GM12878 (cell line): ENCODE data around the gene PLEKHA7. TPM values are rescaled to one million over a fixed set of nuclear protein-coding genes. Genes with fewer than 3 reads are reported as not detected.

ENCODE experiments used
- ATAC-seq: fragments of 200-7000 bp; cut with Tn5 transposase; 3 replicates; pipeline ENCODE4 v1.9.1; 2020; ENCODE audit warnings: mild to moderate bottlenecking, moderate library complexity
- BruUV-seq: library from RNA; stranded (reverse); fragments of 400-500 nt; replicated peaks from 2 replicates; lab custom pipeline; 2021; lab: Mats Ljungman, UMichigan
- CTCF ChIA-PET: fragments of 300-600 bp; sonication (Branson Sonifier 250); formaldehyde crosslinking; extraction: SDS; loops from one replicate; lab custom pipeline; 2021; ENCODE audit warnings: inconsistent platforms; lab: Yijun Ruan, JAX
- POLR2A ChIA-PET: fragments of 350-600 bp; formaldehyde crosslinking; extraction: SDS; loops from one replicate; lab custom pipeline; 2021; ENCODE audit warnings: inconsistent platforms; lab: Charles Lee
- RAD21 ChIA-PET: fragments of 300-600 bp; sonication (Branson Sonifier 250); formaldehyde crosslinking; loops from one replicate; lab custom pipeline; 2023; ENCODE audit warnings: antibody characterized with exemption; ENCODE audit not compliant: unreplicated experiment; lab: Charles Lee
- SMC1A ChIA-PET: fragments of 300-600 bp; sonication (Branson Sonifier 250); formaldehyde crosslinking; loops from one replicate; lab custom pipeline; 2023; ENCODE audit not compliant: unreplicated experiment, uncharacterized antibody; lab: Charles Lee
- DNase-seq: peaks from one replicate; pipeline ENCODE4 v3.0.0-alpha.2; 2011; ENCODE audit warnings: low read depth, low spot score
- FAIRE-seq: peaks from 3 replicates; lab custom pipeline; 2011; peaks lifted over from hg19 to GRCh38; lab: Jason Lieb, UNC
- H2AFZ ChIP-seq: 2 replicates; pipeline ENCODE4 v1.6.0; 2011; ENCODE audit warnings: low read depth, low read length, control low read depth; ENCODE audit not compliant: control insufficient read depth
- H3K27ac ChIP-seq: 2 replicates; pipeline ENCODE4 v1.5.1; 2011; ENCODE audit warnings: control low read depth; ENCODE audit not compliant: control insufficient read depth, insufficient read depth
- H3K27me3 ChIP-seq, 2 experiments: replicated peaks in 1 of 2; 2 replicates each; pipeline versions ENCODE4 v1.6.0 to v1.6.1; 2011; ENCODE audit warnings: low read length in 1 of 2; ENCODE audit not compliant: control insufficient read depth in 2 of 2, insufficient read depth in 2 of 2
- H3K36me3 ChIP-seq, 2 experiments: 2 replicates each; pipeline ENCODE4 v1.5.1; 2011; ENCODE audit warnings: low read length in 1 of 2; ENCODE audit not compliant: control insufficient read depth in 2 of 2, insufficient read depth in 2 of 2
- H3K4me1 ChIP-seq: 2 replicates; pipeline ENCODE4 v1.6.1; 2011; ENCODE audit warnings: mild to moderate bottlenecking, low read length, moderate library complexity, mixed read lengths; ENCODE audit not compliant: control insufficient read depth, insufficient read depth
- H3K4me2 ChIP-seq: 2 replicates; pipeline ENCODE4 v1.6.0; 2011; ENCODE audit warnings: control low read depth; ENCODE audit not compliant: control insufficient read depth, insufficient read depth
- H3K4me3 ChIP-seq: fragments of 200-600 bp; sonication (generic); 2 replicates; pipeline ENCODE4 v1.5.1; 2016
- H3K79me2 ChIP-seq: 2 replicates; pipeline ENCODE4 v1.6.0; 2011; ENCODE audit warnings: low read length; ENCODE audit not compliant: control insufficient read depth, insufficient read depth
- H3K9ac ChIP-seq: 2 replicates; pipeline ENCODE4 v1.8.0; 2011; ENCODE audit warnings: low read length, control low read depth, mixed read lengths; ENCODE audit not compliant: control insufficient read depth, insufficient read depth
- H3K9me3 ChIP-seq: replicated peaks from 3 replicates; pipeline ENCODE4 v1.5.1; 2011; ENCODE audit warnings: mild to moderate bottlenecking, low read length; ENCODE audit not compliant: control insufficient read depth, insufficient read depth
- H4K20me1 ChIP-seq: 2 replicates; pipeline ENCODE4 v1.6.0; 2011; ENCODE audit not compliant: control insufficient read depth, insufficient read depth
- BHLHE40 ChIP-seq, 2 experiments: fragments of 450-650 bp in 1 of 2; IDR thresholded peaks; 2 replicates each; pipeline ENCODE4 v1.6.1; 2011 to 2017; ENCODE audit warnings: low read depth in 2 of 2, borderline replicate concordance in 1 of 2, improper control_type of control experiment in 1 of 2, low read length in 1 of 2, mild to moderate bottlenecking in 1 of 2
- BMI1 ChIP-seq: fragments of 450-650 bp; IDR thresholded peaks from 2 replicates; pipeline ENCODE4 v1.6.1; 2016; ENCODE audit warnings: mild to moderate bottlenecking, moderate library complexity, borderline replicate concordance
- ESRRA ChIP-seq: IDR thresholded peaks from 2 replicates; pipeline ENCODE4 v1.6.1; 2012; ENCODE audit warnings: mild to moderate bottlenecking, low read length, improper control_type of control experiment
- IKZF1 ChIP-seq: fragments of 450-650 bp; conservative IDR thresholded peaks from 2 replicates; pipeline ENCODE4 v1.6.1; 2017; ENCODE audit warnings: antibody characterized with exemption, mild to moderate bottlenecking
- JUNB ChIP-seq: IDR thresholded peaks from 2 replicates; pipeline ENCODE4 v1.6.1; 2016; ENCODE audit warnings: antibody characterized with exemption, mild to moderate bottlenecking
- KDM1A ChIP-seq: fragments of 200-600 bp; sonication (generic); IDR thresholded peaks from 2 replicates; pipeline ENCODE4 v1.6.1; 2016; ENCODE audit warnings: borderline replicate concordance
- MEF2B ChIP-seq: fragments of 450-650 bp; IDR thresholded peaks from 2 replicates; pipeline ENCODE4 v1.6.1; 2018; ENCODE audit warnings: mild to moderate bottlenecking, moderate library complexity; ENCODE audit not compliant: partially characterized antibody, poor library complexity, severe bottlenecking
- MYC ChIP-seq: IDR thresholded peaks from 2 replicates; pipeline ENCODE4 v1.6.1; 2011; ENCODE audit warnings: mild to moderate bottlenecking, low read length, moderate library complexity, inconsistent platforms; ENCODE audit not compliant: insufficient read depth, insufficient replicate concordance, insufficient read length, severe bottlenecking
- RAD51 ChIP-seq: fragments of 450-650 bp; IDR thresholded peaks from 2 replicates; pipeline ENCODE4 v1.6.1; 2016; ENCODE audit warnings: moderate library complexity, mild to moderate bottlenecking, inconsistent platforms
- SIX5 ChIP-seq: IDR thresholded peaks from 2 replicates; pipeline ENCODE4 v1.6.1; 2011; ENCODE audit warnings: mild to moderate bottlenecking, low read depth, low read length, moderate library complexity; ENCODE audit not compliant: severe bottlenecking
- SMAD1 ChIP-seq: fragments of 450-650 bp; IDR thresholded peaks from 2 replicates; pipeline ENCODE4 v1.6.1; 2018; ENCODE audit warnings: mild to moderate bottlenecking, low read depth; ENCODE audit not compliant: partially characterized antibody
- TBL1XR1 ChIP-seq: IDR thresholded peaks from 2 replicates; pipeline ENCODE4 v1.6.1; 2012; ENCODE audit warnings: low read depth, low read length, improper control_type of control experiment
- TCF3 ChIP-seq: IDR thresholded peaks from 2 replicates; pipeline ENCODE4 v1.6.1; 2012; ENCODE audit warnings: low read depth, mild to moderate bottlenecking, low read length, borderline replicate concordance; ENCODE audit not compliant: insufficient read depth
- ZBED1 ChIP-seq: IDR thresholded peaks from 2 replicates; pipeline ENCODE4 v1.6.1; 2016; ENCODE audit warnings: borderline replicate concordance
- WGBS: methylation state at CpG from one replicate; pipeline ENCODE4 v1.1.6; 2016; ENCODE audit warnings: low lambda C conversion rate; ENCODE audit not compliant: insufficient replicate concordance, insufficient coverage; ENCODE audit errors: missing lambda C conversion rate; 5-methylcytosine and 5-hydroxymethylcytosine counted together
- in situ Hi-C: fragments of 300-500 bp; cut with MboI; formaldehyde crosslinking; loops from 9 replicates; pipeline ENCODE4 v1.14.3; 2018; ENCODE audit warnings: mixed read lengths
- intact Hi-C: fragments of 100-400 bp; cut with micrococcal nuclease; formaldehyde crosslinking; loops from one replicate; pipeline ENCODE4 v1.14.2; 2022; ENCODE audit not compliant: unreplicated experiment
- polyA plus RNA-seq, 11 experiments: library from polyadenylated mRNA; depleted of rRNA in 4 of 11; unstranded in 6 of 11; stranded (reverse) in 5 of 11; fragments of >200 nt; fragmentation: Nextera tagmentation in 4 of 11; fragmentation: Illumina TruSeq in 1 of 11; extraction: Ambion mirVana in 4 of 11; extraction: Trizol in 1 of 11; gene quantifications; 1 replicate in 1 of 11; 2 replicates in 10 of 11; pipeline versions ENCODE4 v1.2.1 to v1.2.3, GENCODE V29; 2011 to 2016; ENCODE audit warnings: inconsistent platforms in 2 of 11, missing spikeins in 2 of 11, low read depth in 1 of 11
- total RNA-seq, 4 experiments: library from RNA; depleted of rRNA in 3 of 4; stranded (reverse); fragments of >200 nt in 3 of 4; fragmentation: Illumina TruSeq in 1 of 4; extraction: Trizol in 1 of 4; gene quantifications; 2 replicates each; pipeline versions ENCODE4 v1.2.1 to v1.2.3, GENCODE V29; 2013 to 2021
- TF ChIP-seq, protein P1 (sequence below): IDR thresholded peaks from 2 replicates; pipeline ENCODE4 v1.6.1; 2012; ENCODE audit warnings: mild to moderate bottlenecking, low read depth, low read length

Gene PLEKHA7
- total and polyA plus RNA-seq, 10 of the 15 experiments (the other 5 are each of a cell fraction or from before 2014, with no cell fraction given) = 0.45 to 5.3 (median 2.1) TPM

DNA sequence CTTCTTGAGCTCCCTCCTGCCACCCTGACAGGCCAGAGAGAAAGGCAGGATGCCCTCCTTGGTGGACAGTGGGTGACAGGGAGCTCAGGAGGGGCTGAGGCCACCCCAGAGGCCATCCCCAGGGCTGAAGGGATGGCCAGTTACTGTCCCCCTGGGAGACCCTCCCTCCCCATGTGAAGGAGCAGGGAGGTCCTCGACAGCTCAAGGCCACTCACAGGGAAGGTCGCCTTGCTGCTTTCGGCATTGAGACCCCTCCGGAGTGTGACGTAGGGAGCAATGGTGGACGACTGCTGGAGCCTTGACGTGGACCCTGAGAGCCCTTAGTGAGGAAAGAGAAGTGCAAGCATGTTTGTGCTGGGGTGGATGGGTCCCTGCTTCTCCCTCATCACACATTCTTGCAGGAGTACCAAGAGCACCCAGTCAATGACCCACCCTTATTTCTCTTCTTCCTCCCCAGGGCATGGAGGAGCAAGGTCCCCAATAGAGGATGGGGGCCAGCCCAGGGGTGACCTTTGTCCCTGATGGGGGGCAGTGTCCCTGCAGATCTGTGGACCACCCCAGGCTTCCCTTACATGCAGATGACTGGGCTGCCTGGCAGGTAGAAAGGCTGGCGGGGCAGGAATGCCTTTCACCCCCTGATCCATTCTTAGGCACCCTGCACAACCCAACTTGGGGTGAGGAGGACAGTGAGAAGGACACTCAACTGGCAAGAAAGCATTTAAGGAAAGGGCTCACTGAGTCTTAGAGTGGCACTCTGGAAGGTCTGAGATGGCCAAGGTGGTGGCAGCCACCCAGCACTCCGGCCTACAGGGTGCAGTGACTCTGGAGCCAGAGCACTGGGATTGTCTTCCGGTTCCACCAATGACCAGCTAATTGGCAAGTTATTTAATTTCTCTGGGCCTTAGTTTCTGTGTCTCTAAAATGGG lies 224.4 kb downstream of the PLEKHA7 start:
- Histone ChIP-seq H3K36me3 (no peaks in the 10 kb centered on the region), H3K27me3 (no peaks in the 10 kb centered on the region; a peak in 1 of 4 replicates), H3K4me2 (no peak overlapping the region), H4K20me1 (no peaks in the 10 kb centered on the region), H3K79me2 (no peaks in the 10 kb centered on the region), H3K4me3 (no peak overlapping the region), H3K9ac (no peak overlapping the region), H3K4me1 (no peaks in the 10 kb centered on the region), H3K9me3 (no peaks in the 10 kb centered on the region), H2AFZ (no peak overlapping the region), H3K27ac (no peak overlapping the region)
- DNase-seq = no peak
- BruUV-seq = no TSS peak
- ChIA-PET POLR2A (no interaction called here), CTCF (interaction anchor here (0.6 to 2.3 kb wide), 6 partner anchors 31 to 273 kb away, joined by 3 to 13 read pairs (median 3); no protein-coding TSS in a partner anchor), SMC1A (interaction anchor here (0.6 to 0.9 kb wide), 2 partner anchors 95 to 292 kb away, joined by 3 read pairs; no protein-coding TSS in a partner anchor), RAD21 (interaction anchor here (0.8 kb wide), 1 partner anchor 273 kb away, joined by 3 read pairs; no protein-coding TSS in a partner anchor)
- ATAC-seq = no peak
- WGBS = 44% methylated on average over 8 of the region's 10 CpGs
- TF ChIP-seq JUNB (no peak), BHLHE40 (IDR thresholded peaks at IDR 0.05; ENCODE audit: borderline replicate concordance in 1 of 2, low read depth in 2 of 2, low read length in 1 of 2) (no peak), RAD51 (no peak), TCF3 (no peak), TBL1XR1 (no peak), ESRRA (no peak), SIX5 (no peak), MYC (no peak), SMAD1 (no peak), MEF2B (no peak), BMI1 (no peak), KDM1A (no peak), ZBED1 (no peak), IKZF1 (no peak)
- TF ChIP-seq, protein P1, sequence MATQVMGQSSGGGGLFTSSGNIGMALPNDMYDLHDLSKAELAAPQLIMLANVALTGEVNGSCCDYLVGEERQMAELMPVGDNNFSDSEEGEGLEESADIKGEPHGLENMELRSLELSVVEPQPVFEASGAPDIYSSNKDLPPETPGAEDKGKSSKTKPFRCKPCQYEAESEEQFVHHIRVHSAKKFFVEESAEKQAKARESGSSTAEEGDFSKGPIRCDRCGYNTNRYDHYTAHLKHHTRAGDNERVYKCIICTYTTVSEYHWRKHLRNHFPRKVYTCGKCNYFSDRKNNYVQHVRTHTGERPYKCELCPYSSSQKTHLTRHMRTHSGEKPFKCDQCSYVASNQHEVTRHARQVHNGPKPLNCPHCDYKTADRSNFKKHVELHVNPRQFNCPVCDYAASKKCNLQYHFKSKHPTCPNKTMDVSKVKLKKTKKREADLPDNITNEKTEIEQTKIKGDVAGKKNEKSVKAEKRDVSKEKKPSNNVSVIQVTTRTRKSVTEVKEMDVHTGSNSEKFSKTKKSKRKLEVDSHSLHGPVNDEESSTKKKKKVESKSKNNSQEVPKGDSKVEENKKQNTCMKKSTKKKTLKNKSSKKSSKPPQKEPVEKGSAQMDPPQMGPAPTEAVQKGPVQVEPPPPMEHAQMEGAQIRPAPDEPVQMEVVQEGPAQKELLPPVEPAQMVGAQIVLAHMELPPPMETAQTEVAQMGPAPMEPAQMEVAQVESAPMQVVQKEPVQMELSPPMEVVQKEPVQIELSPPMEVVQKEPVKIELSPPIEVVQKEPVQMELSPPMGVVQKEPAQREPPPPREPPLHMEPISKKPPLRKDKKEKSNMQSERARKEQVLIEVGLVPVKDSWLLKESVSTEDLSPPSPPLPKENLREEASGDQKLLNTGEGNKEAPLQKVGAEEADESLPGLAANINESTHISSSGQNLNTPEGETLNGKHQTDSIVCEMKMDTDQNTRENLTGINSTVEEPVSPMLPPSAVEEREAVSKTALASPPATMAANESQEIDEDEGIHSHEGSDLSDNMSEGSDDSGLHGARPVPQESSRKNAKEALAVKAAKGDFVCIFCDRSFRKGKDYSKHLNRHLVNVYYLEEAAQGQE = no peak
- intact Hi-C loops (loop anchor here (10.0 kb wide), 1 partner anchor 135 kb away; no protein-coding TSS in a partner anchor), in situ Hi-C loops (no loop called here)
- no peak for FAIRE-seq
